ENCODE results near the gene OR14I1.

Gene OR14I1

GRCh38 chr1:248702714-248703113 is at the start of gene OR14I1:
OR14I1 (minus strand) TSS chr1:248702766.
- H3K27ac Mint-ChIP-seq, result no peak within 1 kb of the TSS
- H3K4me3 Mint-ChIP-seq, result no peak within 1 kb of the TSS
- DNase-seq, result no peak
- H3K4me1 Mint-ChIP-seq, result no peaks in the 10 kb centered on the region
- no peaks in the 10 kb centered on the region for H3K9me3 Mint-ChIP-seq
- no peaks in the 10 kb centered on the region for H3K36me3 Mint-ChIP-seq
- CTCF ChIA-PET, result no interaction called here
- no peaks in the 10 kb centered on the region for H3K27me3 Mint-ChIP-seq

- no peak for DNase-seq
- Mint-ChIP-seq H3K36me3 (no peaks in the 10 kb centered on the region), H3K4me1 (no peaks in the 10 kb centered on the region), H3K9me3 (no peaks in the 10 kb centered on the region), H3K27ac (no peak overlapping the region), H3K4me3 (no peak overlapping the region), H3K27me3 (no peaks in the 10 kb centered on the region)
- CTCF ChIA-PET, result no interaction called here
These were observed 49.1 kb upstream of the OR14I1 start for GRCh38 chr1:248751635-248752034.

GRCh38 chr1:248751142-248751541 is 48.6 kb upstream of the OR14I1 start:
- peak overlapping the region; percentile 16 for H3K27ac Mint-ChIP-seq
- H3K4me3 Mint-ChIP-seq, result no peak overlapping the region
- H3K4me1 Mint-ChIP-seq, result no peaks in the 10 kb centered on the region
- H3K36me3 Mint-ChIP-seq, result no peaks in the 10 kb centered on the region
- H3K9me3 Mint-ChIP-seq, result no peaks in the 10 kb centered on the region
- CTCF ChIA-PET, result interaction anchor here (1.2 kb wide), 1 partner anchor 129 kb away, joined by 4 read pairs; no protein-coding TSS in a partner anchor
- no peak for DNase-seq
- no peaks in the 10 kb centered on the region for H3K27me3 Mint-ChIP-seq

- Mint-ChIP-seq H3K27me3 (no peaks in the 10 kb centered on the region), H3K4me1 (no peaks in the 10 kb centered on the region), H3K27ac (no peak overlapping the region), H3K36me3 (no peaks in the 10 kb centered on the region), H3K4me3 (no peak overlapping the region), H3K9me3 (no peaks in the 10 kb centered on the region)
- DNase-seq, result no peak
- CTCF ChIA-PET, result interaction anchor here (1.2 kb wide), 1 partner anchor 129 kb away, joined by 4 read pairs; no protein-coding TSS in a partner anchor
These were observed 47.9 kb upstream of the OR14I1 start for GRCh38 chr1:248750496-248750895.

- Mint-ChIP-seq H3K27me3 (no peaks in the 10 kb centered on the region), H3K36me3 (no peaks in the 10 kb centered on the region), H3K4me3 (no peak overlapping the region), H3K4me1 (no peaks in the 10 kb centered on the region), H3K9me3 (no peaks in the 10 kb centered on the region), H3K27ac (no peak overlapping the region)
- DNase-seq, result no peak
- CTCF ChIA-PET, result interaction anchor here (0.9 kb wide), 1 partner anchor 129 kb away, joined by 3 read pairs; no protein-coding TSS in a partner anchor
These were observed 45.6 kb upstream of the OR14I1 start for GRCh38 chr1:248748211-248748610.

- Mint-ChIP-seq H3K27me3 (peaks cover 4% of the 10 kb centered on the region), H3K36me3 (no peaks in the 10 kb centered on the region), H3K9me3 (no peaks in the 10 kb centered on the region), H3K4me1 (no peaks in the 10 kb centered on the region), H3K27ac (no peak overlapping the region), H3K4me3 (no peak overlapping the region)
- DNase-seq, result no peak
- CTCF ChIA-PET, result no interaction called here
These were observed 38.3 kb upstream of the OR14I1 start for GRCh38 chr1:248740876-248741275.

- H3K9me3 Mint-ChIP-seq, result no peaks in the 10 kb centered on the region
- CTCF ChIA-PET, result no interaction called here
- no peaks in the 10 kb centered on the region for H3K36me3 Mint-ChIP-seq
- no peaks in the 10 kb centered on the region for H3K4me1 Mint-ChIP-seq
- DNase-seq, result no peak
- no peak overlapping the region for H3K27ac Mint-ChIP-seq
- H3K4me3 Mint-ChIP-seq, result no peak overlapping the region
- H3K27me3 Mint-ChIP-seq, result peaks cover 4% of the 10 kb centered on the region
These were observed 37.1 kb upstream of the OR14I1 start for GRCh38 chr1:248739572-248740205.

- no peak for DNase-seq
- H3K4me3 Mint-ChIP-seq, result no peak overlapping the region
- H3K9me3 Mint-ChIP-seq, result no peaks in the 10 kb centered on the region
- peaks cover 4% of the 10 kb centered on the region for H3K27me3 Mint-ChIP-seq
- no peaks in the 10 kb centered on the region for H3K4me1 Mint-ChIP-seq
- H3K27ac Mint-ChIP-seq, result no peak overlapping the region
- CTCF ChIA-PET, result no interaction called here
- H3K36me3 Mint-ChIP-seq, result no peaks in the 10 kb centered on the region
These were observed 34.9 kb upstream of the OR14I1 start for GRCh38 chr1:248737457-248737856.

GRCh38 chr1:248736977-248737376 is 34.4 kb upstream of the OR14I1 start:
- H3K9me3 Mint-ChIP-seq, result no peaks in the 10 kb centered on the region
- H3K27ac Mint-ChIP-seq, result no peak overlapping the region

GRCh38 chr1:248733566-248733965 is 31.0 kb upstream of the OR14I1 start:
- DNase-seq, result no peak
- no peak overlapping the region for H3K27ac Mint-ChIP-seq

More at GRCh38 chr1:248736977-248737376, 34.4 kb upstream of the OR14I1 start:
- DNase-seq, result no peak
- peaks cover 4% of the 10 kb centered on the region for H3K27me3 Mint-ChIP-seq
- H3K36me3 Mint-ChIP-seq, result no peaks in the 10 kb centered on the region
- H3K4me1 Mint-ChIP-seq, result no peaks in the 10 kb centered on the region
- CTCF ChIA-PET, result no interaction called here
- no peak overlapping the region for H3K4me3 Mint-ChIP-seq

GRCh38 chr1:248730507-248731335 is 28.2 kb upstream of the OR14I1 start:
- no peak overlapping the region for H3K27ac Mint-ChIP-seq
- H3K27me3 Mint-ChIP-seq, result no peaks in the 10 kb centered on the region
- no peaks in the 10 kb centered on the region for H3K36me3 Mint-ChIP-seq
- no peaks in the 10 kb centered on the region for H3K4me1 Mint-ChIP-seq
- H3K9me3 Mint-ChIP-seq, result no peaks in the 10 kb centered on the region
- no peak overlapping the region for H3K4me3 Mint-ChIP-seq
- CTCF ChIA-PET, result no interaction called here
- no peak for DNase-seq

More at GRCh38 chr1:248733566-248733965, 31.0 kb upstream of the OR14I1 start:
- no peaks in the 10 kb centered on the region for H3K9me3 Mint-ChIP-seq
- H3K27me3 Mint-ChIP-seq, result peaks cover 4% of the 10 kb centered on the region
- CTCF ChIA-PET, result no interaction called here
- H3K36me3 Mint-ChIP-seq, result no peaks in the 10 kb centered on the region
- H3K4me1 Mint-ChIP-seq, result no peaks in the 10 kb centered on the region
- no peak overlapping the region for H3K4me3 Mint-ChIP-seq

- no peaks in the 10 kb centered on the region for H3K36me3 Mint-ChIP-seq
- no peaks in the 10 kb centered on the region for H3K4me1 Mint-ChIP-seq
- CTCF ChIA-PET, result no interaction called here
- no peaks in the 10 kb centered on the region for H3K27me3 Mint-ChIP-seq
- peaks cover 13% of the 10 kb centered on the region for H3K9me3 Mint-ChIP-seq
- H3K4me3 Mint-ChIP-seq, result no peak overlapping the region
- no peak for DNase-seq
- no peak overlapping the region for H3K27ac Mint-ChIP-seq
These were observed 11.7 kb upstream of the OR14I1 start for GRCh38 chr1:248714248-248714647.

GRCh38 chr1:248710305-248710900 is 7.8 kb upstream of the OR14I1 start:
- Mint-ChIP-seq H3K9me3 (peaks cover 10% of the 10 kb centered on the region), H3K36me3 (no peaks in the 10 kb centered on the region), H3K27me3 (no peaks in the 10 kb centered on the region), H3K4me3 (no peak overlapping the region), H3K27ac (no peak overlapping the region), H3K4me1 (no peaks in the 10 kb centered on the region)
- CTCF ChIA-PET, result no interaction called here
- DNase-seq, result no peak

- CTCF ChIA-PET, result interaction anchor here (0.9 kb wide), 1 partner anchor 102 kb away, joined by 4 read pairs; no protein-coding TSS in a partner anchor
- Mint-ChIP-seq H3K27ac (no peak overlapping the region), H3K4me3 (no peak overlapping the region), H3K27me3 (no peaks in the 10 kb centered on the region), H3K9me3 (no peaks in the 10 kb centered on the region), H3K36me3 (no peaks in the 10 kb centered on the region), H3K4me1 (no peaks in the 10 kb centered on the region)
- no peak for DNase-seq
These were observed 2.0 kb upstream of the OR14I1 start for GRCh38 chr1:248704606-248705005.
